HG03196 (cell line): ENCODE results near the gene CYS1.
"Not testable (repeated sequence)": the region's sequence is repeated elsewhere in the genome, so short reads cannot be mapped to it uniquely, and the experiment has no call there.

ENCODE experiments used
- ATAC-seq: cut with Tn5 transposase; IDR thresholded peaks from one replicate; pipeline ENCODE4 v1.9.1; 2021; ENCODE audit not compliant: unreplicated experiment

The CYS1 gene

GRCh38 chr2:10014418-10015190 is 65.6 kb downstream of the CYS1 start:
- ATAC-seq = no peak

GRCh38 chr2:10013651-10014417 is 66.4 kb downstream of the CYS1 start:
- ATAC-seq = not testable (repeated sequence)

GRCh38 chr2:10012963-10013461 is 67.2 kb downstream of the CYS1 start:
- no peak for ATAC-seq

- ATAC-seq = not testable (repeated sequence)
These were observed 67.7 kb downstream of the CYS1 start for GRCh38 chr2:10012366-10012962.

- not testable (repeated sequence) for ATAC-seq
These were observed 68.4 kb downstream of the CYS1 start for GRCh38 chr2:10011606-10012325.

GRCh38 chr2:10010861-10011605 is 69.2 kb downstream of the CYS1 start:
- not testable (repeated sequence) for ATAC-seq

GRCh38 chr2:10009811-10010781 is 70.1 kb downstream of the CYS1 start:
- ATAC-seq = no peak

GRCh38 chr2:10009271-10009810 is 70.9 kb downstream of the CYS1 start:
- no peak for ATAC-seq

GRCh38 chr2:10008809-10009176 is 71.4 kb downstream of the CYS1 start:
- no peak for ATAC-seq

- no peak for ATAC-seq
These were observed 72.0 kb downstream of the CYS1 start for GRCh38 chr2:10007921-10008808.

GRCh38 chr2:10007435-10007834 is 72.8 kb downstream of the CYS1 start:
- no peak for ATAC-seq
